HG03060 (cell line): Measurements from ENCODE around the gene FETUB.

Experiments used
- ATAC-seq: cut with Tn5 transposase; IDR thresholded peaks from one replicate; pipeline ENCODE4 v1.9.1; 2021; ENCODE audit warnings: low read depth, moderate number of reproducible peaks; ENCODE audit not compliant: unreplicated experiment

The FETUB gene

GRCh38 chr3:186612721-186613636, 27.2 kb upstream of the FETUB start, which contains the start of gene AHSG:
AHSG (plus strand) TSS chr3:186613060; CDS start chr3:186613142, 82 bp downstream.
- no peak for ATAC-seq

- ATAC-seq, result no peak
These were observed 26.4 kb upstream of the FETUB start for GRCh38 chr3:186613637-186614265.

- no peak for ATAC-seq
These were observed 26.0 kb upstream of the FETUB start for GRCh38 chr3:186614266-186614596.

- ATAC-seq, result no peak
These were observed 25.4 kb upstream of the FETUB start for GRCh38 chr3:186614597-186615483.

GRCh38 chr3:186616299-186616617, 23.9 kb upstream of the FETUB start:
- no peak for ATAC-seq

GRCh38 chr3:186617036-186617946, 22.9 kb upstream of the FETUB start:
- ATAC-seq, result peak; percentile 53

GRCh38 chr3:186618318-186618938, 21.8 kb upstream of the FETUB start:
- ATAC-seq, result no peak

- no peak for ATAC-seq
These were observed 20.4 kb upstream of the FETUB start for GRCh38 chr3:186619787-186620212.

- no peak for ATAC-seq
These were observed 19.7 kb upstream of the FETUB start for GRCh38 chr3:186620213-186621092.

- ATAC-seq, result no peak
These were observed 18.1 kb upstream of the FETUB start for GRCh38 chr3:186621894-186622650.

- no peak for ATAC-seq
These were observed 17.4 kb upstream of the FETUB start for GRCh38 chr3:186622651-186623310.

GRCh38 chr3:186624598-186624997, 15.6 kb upstream of the FETUB start:
- ATAC-seq, result no peak

- ATAC-seq, result no peak
These were observed 14.6 kb upstream of the FETUB start for GRCh38 chr3:186625600-186626042.

GRCh38 chr3:186626254-186626847, 13.8 kb upstream of the FETUB start:
- no peak for ATAC-seq

- no peak for ATAC-seq
These were observed 12.3 kb upstream of the FETUB start for GRCh38 chr3:186627852-186628414.

- no peak for ATAC-seq
These were observed 11.4 kb upstream of the FETUB start for GRCh38 chr3:186628756-186629155.
